ENCODE measurements around the gene KCNAB1. TPM values are rescaled to one million over a fixed set of nuclear protein-coding genes. Genes with fewer than 3 reads are reported as not detected.

Gene KCNAB1
- total RNA-seq, 1 experiment from 2014 or later = 1.4 TPM

DNA sequence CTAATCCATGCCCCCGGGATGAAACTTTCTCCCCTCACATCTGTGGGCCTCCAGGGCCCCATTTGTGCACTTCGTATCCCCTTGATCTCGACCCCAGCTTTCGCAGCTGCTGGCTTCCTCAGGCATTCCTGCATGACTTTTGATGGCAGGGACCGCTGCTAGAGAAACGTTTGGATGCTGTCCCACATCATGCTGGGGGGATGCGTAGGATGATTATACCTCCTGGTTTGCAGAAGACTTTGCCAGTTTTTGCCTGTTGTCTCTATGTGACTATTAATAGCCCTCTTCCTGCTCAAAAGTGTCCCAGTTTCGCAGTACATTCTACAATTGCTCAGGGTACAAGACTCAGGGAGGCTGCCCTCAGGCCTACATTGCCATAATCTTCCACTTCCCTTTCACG, 10.4 kb upstream of the KCNAB1 start:
- Histone ChIP-seq H3K27ac (no peak overlapping the region), H3K4me1 (replicated peaks; ENCODE audit: insufficient read depth) (no peaks in the 10 kb centered on the region), H3K4me2 (no peak overlapping the region), H3F3A (ENCODE audit: insufficient read depth, low read depth) (no peaks in the 10 kb centered on the region), H3K9me3 (ENCODE audit: insufficient read depth, low read depth) (no peaks in the 10 kb centered on the region), H3K36me3 (ENCODE audit: low read depth) (no peaks in the 10 kb centered on the region), H4K20me1 (ENCODE audit: insufficient read depth) (no peaks in the 10 kb centered on the region), H2AFZ (no peak overlapping the region), H3K9me2 (ENCODE audit: insufficient read depth) (no peaks in the 10 kb centered on the region), H3K79me2 (ENCODE audit: low read depth) (no peaks in the 10 kb centered on the region), H3K27me3 (ENCODE audit: insufficient read depth, low read depth) (no peaks in the 10 kb centered on the region), H3K4me3 (no peak overlapping the region)
- CTCF ChIA-PET = no interaction called here
- no peak for DNase-seq
- TF ChIP-seq EZH2 (IDR thresholded peaks at IDR 0.05; ENCODE audit: low read depth) = no peak
- TF ChIP-seq, protein P1, sequence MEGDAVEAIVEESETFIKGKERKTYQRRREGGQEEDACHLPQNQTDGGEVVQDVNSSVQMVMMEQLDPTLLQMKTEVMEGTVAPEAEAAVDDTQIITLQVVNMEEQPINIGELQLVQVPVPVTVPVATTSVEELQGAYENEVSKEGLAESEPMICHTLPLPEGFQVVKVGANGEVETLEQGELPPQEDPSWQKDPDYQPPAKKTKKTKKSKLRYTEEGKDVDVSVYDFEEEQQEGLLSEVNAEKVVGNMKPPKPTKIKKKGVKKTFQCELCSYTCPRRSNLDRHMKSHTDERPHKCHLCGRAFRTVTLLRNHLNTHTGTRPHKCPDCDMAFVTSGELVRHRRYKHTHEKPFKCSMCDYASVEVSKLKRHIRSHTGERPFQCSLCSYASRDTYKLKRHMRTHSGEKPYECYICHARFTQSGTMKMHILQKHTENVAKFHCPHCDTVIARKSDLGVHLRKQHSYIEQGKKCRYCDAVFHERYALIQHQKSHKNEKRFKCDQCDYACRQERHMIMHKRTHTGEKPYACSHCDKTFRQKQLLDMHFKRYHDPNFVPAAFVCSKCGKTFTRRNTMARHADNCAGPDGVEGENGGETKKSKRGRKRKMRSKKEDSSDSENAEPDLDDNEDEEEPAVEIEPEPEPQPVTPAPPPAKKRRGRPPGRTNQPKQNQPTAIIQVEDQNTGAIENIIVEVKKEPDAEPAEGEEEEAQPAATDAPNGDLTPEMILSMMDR (conservative IDR thresholded peaks at IDR 0.05) = no peak
- BruUV-seq (replicated peaks) = no TSS peak
- POLR2A ChIA-PET (ENCODE audit: unreplicated experiment) = no interaction called here
- intact Hi-C loops (cut with micrococcal nuclease; ENCODE audit: unreplicated experiment) = no loop called here

GRCh38 chr3:156126467-156126866, 6.1 kb downstream of the KCNAB1 start:
- Histone ChIP-seq H3K4me1 (replicated peaks; ENCODE audit: insufficient read depth) (no peaks in the 10 kb centered on the region), H2AFZ (no peak overlapping the region), H3K9me2 (ENCODE audit: insufficient read depth) (no peaks in the 10 kb centered on the region), H3K9me3 (ENCODE audit: insufficient read depth, low read depth) (no peaks in the 10 kb centered on the region), H4K20me1 (ENCODE audit: insufficient read depth) (no peaks in the 10 kb centered on the region), H3K27me3 (ENCODE audit: insufficient read depth, low read depth) (no peaks in the 10 kb centered on the region), H3K4me2 (no peak overlapping the region), H3K79me2 (ENCODE audit: low read depth) (no peaks in the 10 kb centered on the region), H3K36me3 (ENCODE audit: low read depth) (no peaks in the 10 kb centered on the region), H3F3A (ENCODE audit: insufficient read depth, low read depth) (no peaks in the 10 kb centered on the region), H3K4me3 (no peak overlapping the region), H3K27ac (no peak overlapping the region)
- no peak for TF ChIP-seq EZH2 (IDR thresholded peaks at IDR 0.05; ENCODE audit: low read depth)
- TF ChIP-seq, protein P1 (conservative IDR thresholded peaks at IDR 0.05) = no peak
- POLR2A ChIA-PET (ENCODE audit: unreplicated experiment) = no interaction called here
- CTCF ChIA-PET = no interaction called here
- BruUV-seq (replicated peaks) = no TSS peak
- no peak for DNase-seq
- intact Hi-C loops (cut with micrococcal nuclease; ENCODE audit: unreplicated experiment) = no loop called here

DNA sequence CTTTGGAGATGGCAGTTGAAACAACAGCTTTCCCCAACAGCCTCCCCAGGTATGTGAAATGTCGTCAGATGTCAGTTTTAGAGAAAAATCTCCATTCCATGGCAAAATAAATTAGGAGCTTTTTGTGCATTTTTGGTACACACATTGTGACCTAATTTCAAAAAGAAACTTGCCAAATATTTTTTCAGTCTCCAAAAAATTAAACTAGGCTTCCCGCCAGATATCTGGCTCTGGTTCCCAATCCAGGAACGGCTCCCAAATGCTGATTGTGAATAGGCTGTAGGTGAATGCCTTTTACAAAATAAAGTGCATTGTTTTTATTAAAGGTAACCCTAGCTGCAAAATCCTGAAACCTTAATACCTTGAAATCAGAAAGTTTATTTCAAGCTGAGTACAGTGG, 10.9 kb downstream of the KCNAB1 start:
- intact Hi-C loops (cut with micrococcal nuclease; ENCODE audit: unreplicated experiment) = loop anchor here (10.0 kb wide), 1 partner anchor 86 kb away; no protein-coding TSS in a partner anchor
- Histone ChIP-seq H3K9me3 (ENCODE audit: insufficient read depth, low read depth) (no peaks in the 10 kb centered on the region), H3K27ac (no peak overlapping the region), H3F3A (ENCODE audit: insufficient read depth, low read depth) (no peaks in the 10 kb centered on the region), H3K4me1 (replicated peaks; ENCODE audit: insufficient read depth) (no peaks in the 10 kb centered on the region), H3K36me3 (ENCODE audit: low read depth) (no peaks in the 10 kb centered on the region), H4K20me1 (ENCODE audit: insufficient read depth) (no peaks in the 10 kb centered on the region), H3K9me2 (ENCODE audit: insufficient read depth) (no peaks in the 10 kb centered on the region), H3K27me3 (ENCODE audit: insufficient read depth, low read depth) (no peaks in the 10 kb centered on the region), H3K79me2 (ENCODE audit: low read depth) (no peaks in the 10 kb centered on the region), H3K4me3 (no peak overlapping the region), H3K4me2 (no peak overlapping the region), H2AFZ (no peak overlapping the region)
- ChIA-PET POLR2A (ENCODE audit: unreplicated experiment) (no interaction called here), CTCF (no interaction called here)
- TF ChIP-seq, protein P1 (conservative IDR thresholded peaks at IDR 0.05) = no peak
- TF ChIP-seq EZH2 (IDR thresholded peaks at IDR 0.05; ENCODE audit: low read depth) = no peak
- DNase-seq = no peak
- no TSS peak for BruUV-seq (replicated peaks)

Data from PC-9 (cell line).